Measurements from ENCODE around the gene TBL1X.

The TBL1X gene

DNA sequence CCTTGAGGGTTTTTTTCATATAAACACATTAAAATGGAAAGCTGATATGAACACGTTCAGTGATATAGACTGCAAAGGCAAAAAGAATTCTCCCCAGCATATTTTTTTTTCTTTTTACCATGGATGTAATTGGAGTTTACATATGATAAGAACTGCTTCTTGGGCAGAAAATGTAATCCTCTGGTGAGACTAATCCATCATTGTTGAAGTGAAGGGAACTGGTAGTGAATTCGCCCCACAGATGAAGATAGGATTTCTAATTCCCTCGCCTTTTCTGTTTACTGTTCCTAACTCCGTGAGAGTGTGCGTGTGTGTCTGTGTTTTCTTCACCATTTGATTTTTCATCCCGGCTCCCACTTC is 211.9 kb downstream of the TBL1X start:
- no peak for DNase-seq

DNA sequence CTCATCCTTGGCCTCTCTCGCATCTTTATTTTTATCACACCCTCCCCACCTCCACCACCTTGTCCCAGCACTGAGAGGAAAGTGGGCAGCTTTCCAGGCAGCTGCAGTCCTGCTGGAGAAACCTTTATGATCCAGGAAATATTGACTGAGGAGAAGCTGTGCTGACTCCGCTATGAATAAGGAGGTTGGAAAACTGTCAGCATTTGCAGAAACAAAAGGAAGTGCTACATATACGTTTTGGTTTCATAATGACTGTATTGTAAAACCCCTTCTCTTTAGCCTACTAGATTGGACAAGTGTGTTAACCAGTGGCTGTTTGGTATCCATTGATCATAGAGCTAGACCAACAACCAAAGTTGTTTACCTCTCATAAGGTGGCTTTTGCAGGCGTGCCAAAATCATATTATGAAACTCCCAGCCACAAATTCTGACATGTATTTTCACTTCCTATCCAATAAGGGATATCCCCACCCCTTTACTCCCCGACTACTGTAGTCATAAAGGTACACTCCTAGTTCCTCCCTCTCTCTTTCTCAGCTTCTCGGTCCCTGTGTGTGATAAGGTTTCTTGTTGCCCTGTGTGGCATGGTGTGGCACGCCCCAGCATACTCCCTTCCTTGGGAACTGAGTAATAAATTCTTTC is 212.4 kb downstream of the TBL1X start:
- DNase-seq = no peak

DNA sequence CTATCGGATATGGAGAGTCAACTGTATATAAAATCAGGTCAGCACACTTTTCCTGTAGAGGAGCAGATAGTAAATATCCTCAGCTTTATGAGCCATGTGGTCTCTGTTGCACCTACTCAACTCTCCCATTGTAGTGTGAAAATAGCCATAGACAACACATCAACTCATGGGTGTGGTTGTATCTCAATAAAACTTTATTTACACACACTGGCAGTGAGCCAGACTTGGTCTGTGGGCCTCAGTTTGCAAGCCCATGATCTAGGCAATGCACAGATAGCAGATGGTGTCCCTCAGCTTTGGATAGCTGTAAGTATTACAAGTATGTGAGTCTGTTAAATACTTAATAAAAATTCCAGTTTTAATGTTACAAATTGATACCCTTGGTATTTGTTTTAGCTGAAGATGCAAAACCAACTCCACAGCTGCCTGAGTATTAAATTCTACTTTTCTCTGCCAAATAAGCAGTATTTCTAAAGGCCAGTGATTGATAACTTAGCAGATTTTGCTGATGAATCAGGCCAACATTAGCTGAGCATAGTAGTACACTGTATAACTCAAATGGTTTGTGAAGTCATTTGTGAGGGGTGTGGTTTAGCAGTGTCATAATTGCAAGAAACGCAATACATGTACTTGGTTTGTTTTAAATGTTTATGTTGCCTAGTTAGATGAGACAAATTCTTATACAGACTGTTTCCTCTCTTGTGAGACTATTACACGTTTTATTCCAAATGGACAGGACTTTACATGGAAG is 213.5 kb downstream of the TBL1X start:
- no peak for DNase-seq

DNA sequence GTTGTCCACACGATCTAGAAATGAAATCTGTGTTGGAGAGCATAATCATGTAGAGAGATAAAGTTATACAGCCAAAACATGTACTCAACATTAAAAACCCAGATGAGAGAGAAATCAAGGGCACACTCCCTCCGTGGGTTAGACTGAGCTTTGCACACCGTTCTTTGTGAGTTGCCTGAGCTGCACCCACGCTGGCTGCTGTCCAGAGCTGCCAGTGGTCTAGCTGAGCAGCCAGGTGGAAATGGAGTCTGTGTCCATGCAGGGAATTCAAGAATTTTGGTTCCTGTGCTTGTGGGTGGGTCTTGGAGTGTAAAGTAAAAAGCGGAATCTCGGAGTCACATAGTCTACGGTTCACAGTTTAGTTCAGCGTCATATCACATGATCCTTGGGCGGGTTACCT is 216.2 kb downstream of the TBL1X start:
- DNase-seq = no peak

DNA sequence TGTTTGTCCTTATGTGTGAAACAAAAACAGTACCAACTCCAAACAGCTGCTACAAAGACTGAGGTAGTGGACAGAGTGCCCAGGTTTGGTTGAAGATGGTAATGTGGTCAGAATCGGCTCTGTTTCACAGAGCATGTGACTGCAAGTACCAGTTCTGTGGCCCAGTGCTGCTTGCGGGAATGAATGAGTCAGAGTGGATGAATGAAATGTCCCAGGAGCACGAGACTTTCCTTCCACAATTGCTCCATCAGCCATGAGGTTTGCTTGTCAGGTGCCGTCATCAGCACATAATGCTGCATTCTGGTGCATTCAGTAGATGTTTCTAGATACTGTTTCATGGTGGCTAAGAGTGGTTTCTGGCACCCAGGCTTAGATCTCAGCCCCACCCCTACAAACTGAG is 216.6 kb downstream of the TBL1X start:
- DNase-seq = no peak

DNA sequence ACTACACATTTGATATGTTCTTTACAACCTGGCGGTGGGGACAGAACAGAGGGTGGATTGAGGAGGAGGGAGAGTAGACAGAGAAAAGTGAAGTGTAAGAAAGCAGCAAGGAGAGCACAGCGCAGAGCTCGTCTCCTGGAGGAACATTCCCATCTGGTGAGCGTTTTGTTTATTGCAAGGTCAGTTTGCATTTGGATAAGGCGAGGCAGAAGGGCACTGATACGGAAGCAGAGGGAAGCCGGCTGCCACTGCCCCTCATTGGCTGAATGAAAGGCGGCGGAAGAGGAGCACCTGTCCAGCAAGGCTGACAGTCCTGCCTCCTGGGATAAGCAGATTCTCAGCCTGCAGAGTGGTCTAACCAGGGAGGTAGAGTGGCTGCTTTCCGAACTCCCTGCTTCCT is 217.6 kb downstream of the TBL1X start:
- no peak for DNase-seq

DNA sequence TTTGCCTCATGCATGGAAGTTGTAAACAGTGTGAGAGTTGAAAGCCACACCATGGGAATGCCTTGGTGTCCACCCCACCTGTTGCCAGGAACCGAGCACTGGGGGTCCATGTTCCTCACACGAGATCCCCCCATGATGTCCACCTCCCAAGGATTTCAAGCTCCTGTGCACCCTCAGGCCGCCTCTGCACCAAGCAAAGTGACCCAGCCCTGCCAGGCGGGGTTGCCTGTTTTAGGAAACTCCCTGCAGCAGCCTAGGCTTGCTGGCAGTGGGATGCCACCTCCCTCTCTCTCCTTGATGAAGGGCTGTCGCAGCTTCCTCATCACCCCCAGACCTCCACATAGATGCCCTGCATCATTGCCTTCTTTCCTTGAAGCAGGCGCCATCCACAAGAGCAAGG is 218.0 kb downstream of the TBL1X start:
- no peak for DNase-seq

DNA sequence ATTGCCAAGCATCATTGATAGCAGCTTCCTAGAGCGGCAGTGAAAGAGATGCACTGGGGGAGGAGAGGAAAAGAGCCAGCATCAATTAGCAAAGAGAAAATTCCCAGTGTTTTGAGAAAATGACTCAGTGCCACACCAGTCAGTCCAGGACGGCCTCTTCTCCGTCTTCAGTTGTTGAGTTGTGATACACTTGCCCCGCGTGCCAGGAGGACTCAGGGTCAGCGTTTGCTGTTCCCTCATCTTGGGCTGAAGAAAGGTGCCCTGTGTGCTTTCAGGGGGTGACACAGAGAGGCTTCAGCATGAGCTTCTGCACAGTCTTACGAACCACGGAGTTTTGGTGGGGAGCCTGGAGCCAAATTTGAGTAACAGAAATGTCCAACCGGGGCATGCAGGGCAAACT is 218.5 kb downstream of the TBL1X start:
- DNase-seq = no peak

DNA sequence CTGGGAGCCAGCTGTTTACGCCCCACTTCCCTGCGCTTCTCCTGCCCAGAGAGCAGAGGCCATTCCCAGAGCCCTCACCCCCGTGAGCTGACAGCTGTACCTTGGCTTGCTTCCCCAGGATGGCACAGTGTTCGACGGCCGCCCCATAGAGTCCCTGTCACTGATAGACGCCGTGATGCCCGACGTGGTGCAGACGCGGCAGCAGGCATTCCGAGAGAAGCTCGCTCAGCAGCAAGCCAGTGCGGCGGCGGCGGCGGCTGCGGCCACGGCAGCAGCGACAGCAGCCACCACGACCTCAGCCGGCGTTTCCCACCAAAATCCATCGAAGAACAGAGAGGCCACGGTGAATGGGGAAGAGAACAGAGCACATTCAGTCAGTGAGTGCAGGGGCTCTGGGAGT is 223.0 kb downstream of the TBL1X start:
- DNase-seq = no peak

DNA sequence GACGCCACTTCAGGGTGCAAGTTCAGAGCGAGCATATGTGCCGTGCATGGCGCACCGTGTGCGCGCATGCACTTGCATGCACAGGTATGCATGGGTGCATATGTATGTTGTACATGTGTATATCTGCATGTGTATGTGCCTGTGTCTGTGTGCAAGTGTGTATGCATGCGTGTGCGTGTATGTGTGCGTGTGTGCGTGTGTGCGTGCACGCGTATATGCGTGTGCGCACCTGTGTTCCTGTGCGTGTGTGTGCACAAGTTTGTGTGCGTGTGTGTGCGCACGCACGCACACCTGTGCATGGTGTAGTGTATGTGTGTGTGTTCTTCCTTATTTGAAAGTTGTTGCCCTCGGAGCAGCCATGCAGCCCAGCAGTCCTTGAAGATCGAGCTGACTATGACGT is 224.0 kb downstream of the TBL1X start:
- no peak for DNase-seq

DNA sequence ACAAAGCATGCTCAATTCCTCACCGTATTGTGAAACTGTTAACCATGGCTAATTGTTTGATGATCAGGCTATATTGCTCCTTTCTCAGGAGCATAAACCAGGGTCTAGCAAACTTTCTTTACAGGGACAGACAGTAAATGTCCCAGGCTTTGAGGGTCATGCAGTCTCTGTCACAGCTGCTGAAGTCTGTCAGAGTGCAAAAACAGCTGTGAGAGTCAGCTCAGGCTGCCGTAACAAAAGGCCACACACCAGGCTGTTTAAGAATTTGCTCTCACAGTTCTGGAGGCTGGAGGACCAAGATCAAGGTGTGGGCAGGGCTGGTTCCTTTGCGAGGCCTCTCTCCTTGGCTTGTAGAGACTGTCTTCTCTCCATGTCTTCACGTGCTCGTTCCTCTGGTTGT is 225.2 kb downstream of the TBL1X start:
- no peak for DNase-seq

DNA sequence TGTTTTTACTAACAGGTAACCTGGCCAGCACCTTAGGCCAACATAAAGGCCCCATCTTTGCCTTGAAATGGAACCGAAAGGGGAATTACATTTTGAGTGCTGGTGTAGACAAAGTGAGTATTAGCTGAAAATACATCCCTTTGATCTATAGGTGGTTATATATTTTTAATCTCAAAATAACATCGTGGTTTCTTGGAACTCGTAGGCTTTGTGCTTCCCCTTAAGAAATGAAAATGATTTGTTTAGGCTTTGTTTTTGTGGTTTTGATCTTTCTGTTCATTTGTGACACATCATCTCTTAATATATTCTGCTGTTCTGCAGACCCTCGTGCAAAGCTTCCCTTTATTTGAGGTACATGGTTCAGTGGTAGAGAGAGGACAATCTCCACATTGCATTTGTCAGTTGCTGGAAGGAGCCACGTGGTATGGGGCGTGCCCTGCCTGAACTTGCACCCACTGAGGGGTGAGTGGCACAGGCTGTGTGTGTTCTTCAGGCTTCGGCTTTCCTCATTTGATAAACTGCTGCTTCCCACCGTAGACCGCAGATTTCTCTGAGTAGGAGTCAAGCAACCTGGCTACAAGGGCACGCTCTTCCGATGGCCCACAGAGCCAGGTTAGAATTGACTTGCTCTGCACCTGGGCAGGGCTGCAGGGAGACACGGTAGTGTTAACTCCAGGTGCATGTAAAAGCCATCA is 228.6 kb downstream of the TBL1X start:
- no peak for DNase-seq

DNA sequence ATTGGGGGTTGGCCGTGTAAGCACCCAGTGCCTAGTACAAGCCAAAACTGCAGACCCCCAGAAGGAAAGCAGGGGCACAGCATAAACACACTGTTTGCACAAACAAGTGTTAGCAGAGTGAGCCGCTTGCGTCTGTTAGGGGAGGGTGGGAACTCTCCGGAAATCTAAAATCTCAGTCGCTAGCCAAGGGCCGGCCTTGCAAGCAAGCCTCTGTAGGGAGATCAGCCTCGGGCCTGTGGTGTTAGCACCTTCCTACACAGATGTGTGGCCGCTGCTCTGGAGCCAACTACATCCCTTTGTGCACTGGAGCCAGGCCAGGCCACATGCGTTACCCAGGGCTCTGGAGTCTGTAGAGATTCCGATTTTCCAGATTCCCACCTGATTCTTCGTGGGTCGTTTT is 233.7 kb downstream of the TBL1X start:
- no peak for DNase-seq

DNA sequence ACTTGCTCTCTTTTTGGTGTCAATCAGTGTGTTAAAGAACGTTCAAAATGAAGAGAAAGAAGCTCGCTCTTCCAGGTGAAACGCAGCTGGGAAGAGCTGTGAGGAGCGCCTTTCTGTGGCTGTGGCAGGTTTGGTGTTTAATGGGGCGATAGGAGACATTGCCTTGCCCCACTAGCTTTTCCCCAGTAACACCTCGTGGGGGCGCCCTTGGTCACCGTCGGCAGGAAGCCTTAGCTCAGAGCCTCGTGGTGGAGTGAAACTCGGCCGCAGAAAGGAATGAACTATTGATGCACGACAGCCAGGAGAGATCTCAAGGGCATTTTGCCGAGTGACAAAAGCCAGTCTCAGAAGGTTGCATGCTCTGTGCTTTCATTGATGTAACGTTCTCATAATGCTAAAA is 235.7 kb downstream of the TBL1X start:
- no peak for DNase-seq

DNA sequence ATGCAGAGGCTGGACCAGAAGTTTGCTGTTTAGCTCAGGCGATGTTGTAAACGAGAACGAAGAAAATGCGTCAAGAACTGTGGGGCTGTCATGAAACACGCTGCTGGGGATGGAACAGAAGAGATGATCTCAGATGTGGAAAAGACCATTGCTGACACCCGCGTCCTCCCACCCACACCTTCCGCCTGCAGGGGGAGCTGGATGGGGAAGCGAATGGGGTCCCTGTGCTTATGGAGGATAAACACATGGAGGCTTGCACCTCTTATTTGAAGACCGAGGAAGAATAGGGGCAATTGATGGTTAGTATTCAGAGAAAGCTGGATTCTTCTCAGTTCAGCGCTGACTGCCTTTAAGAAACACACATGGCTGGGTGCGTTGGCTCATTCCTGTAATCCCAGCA is 236.9 kb downstream of the TBL1X start:
- no peak for DNase-seq

DNA sequence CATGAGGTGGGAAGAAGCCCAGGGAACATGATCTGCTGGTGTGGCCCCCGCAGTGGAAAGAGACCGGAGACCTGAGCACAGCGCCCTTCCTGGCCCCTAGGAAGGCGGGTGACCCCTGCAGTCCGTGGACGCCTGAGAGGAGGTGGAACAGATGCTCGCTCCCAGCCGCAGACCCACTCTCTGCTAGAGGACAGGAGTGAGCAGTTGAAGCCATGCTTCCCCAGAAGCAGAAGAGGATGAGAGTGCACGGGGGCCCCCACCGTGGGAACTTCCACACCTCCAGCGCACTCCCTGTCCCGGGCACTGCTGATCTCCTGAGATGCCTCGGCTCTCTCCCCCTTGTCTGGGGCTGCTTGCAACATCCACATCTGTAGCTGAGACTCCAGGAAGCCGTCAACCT is 238.5 kb downstream of the TBL1X start:
- DNase-seq = no peak

DNA sequence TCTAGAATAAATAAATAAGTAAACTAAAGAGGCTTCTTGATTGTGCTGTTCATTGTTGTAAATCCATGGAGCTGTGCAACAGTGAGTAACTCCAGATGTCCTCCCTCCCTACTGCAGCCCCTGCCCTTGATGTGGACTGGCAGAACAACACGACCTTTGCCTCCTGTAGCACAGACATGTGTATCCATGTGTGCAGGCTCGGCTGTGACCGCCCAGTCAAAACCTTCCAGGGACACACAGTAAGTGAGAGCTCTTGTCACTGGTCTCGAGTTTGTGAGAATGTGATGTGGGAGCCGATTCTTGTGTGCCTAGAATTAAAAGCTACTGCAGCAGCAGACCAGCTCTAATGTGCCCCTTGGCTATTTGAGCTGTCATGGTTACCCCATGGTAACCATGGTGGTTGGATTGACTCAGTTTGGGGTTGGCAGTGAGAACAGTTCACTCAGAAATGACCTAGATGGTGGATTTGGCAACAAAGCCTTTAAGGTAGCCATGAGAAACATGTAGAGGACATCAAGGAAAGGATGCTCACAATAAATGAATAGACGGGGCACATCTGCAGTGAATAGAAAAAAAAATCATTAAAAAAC is 240.1 kb downstream of the TBL1X start:
- no peak for DNase-seq

DNA sequence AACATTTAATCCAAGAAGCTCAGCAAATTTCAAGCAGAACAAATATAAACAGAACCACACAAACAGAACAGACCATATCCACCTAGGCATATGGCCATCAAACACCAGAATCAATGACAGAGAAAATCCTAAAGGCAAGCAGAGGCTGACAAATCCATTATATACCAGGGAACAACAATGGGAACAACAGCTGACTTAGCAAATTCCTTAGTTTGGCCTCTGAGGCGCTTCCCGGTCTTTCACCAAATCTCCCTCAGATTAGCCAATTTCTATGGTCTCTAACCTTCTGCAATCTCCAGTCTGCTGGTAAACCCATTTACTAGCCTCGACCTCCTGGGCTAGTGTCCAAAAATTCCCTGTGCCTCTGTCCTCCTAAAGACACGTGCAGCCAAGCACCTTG is 241.6 kb downstream of the TBL1X start:
- no peak for DNase-seq

DNA sequence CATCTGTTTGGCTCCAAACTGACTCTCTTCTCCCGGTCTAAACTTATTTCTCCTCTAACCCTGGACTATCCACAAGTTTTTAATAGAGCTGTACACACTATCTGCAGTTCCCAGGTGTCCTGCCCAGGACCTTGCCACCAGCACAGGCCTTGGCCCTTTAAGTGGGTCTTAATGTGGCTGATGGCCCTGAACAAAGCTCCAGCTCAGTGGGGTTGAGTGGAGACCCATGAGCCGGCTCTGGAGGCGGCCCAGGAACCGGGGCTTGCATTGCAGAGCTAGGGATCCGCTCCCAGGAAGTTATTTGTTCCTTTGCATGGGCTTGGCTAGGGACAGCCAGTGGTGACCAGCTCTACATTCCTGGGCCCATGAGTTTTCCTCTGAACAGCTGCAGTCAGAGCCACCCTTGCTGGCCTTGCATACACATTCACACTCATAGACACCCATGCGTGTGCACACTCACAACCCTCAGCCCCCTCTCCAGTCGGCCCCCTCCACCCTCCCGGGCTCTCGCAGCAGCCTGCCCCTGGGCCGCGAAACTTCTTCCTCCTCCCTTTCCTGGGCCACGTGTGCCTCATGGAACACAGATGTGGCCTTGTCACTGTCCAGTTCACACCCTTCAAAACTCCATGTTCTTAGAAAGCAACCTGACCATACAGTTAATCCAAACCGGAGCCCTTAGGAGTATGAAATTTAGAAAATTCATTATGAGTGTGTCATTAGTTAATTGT is 242.6 kb downstream of the TBL1X start:
- no peak for DNase-seq

DNA sequence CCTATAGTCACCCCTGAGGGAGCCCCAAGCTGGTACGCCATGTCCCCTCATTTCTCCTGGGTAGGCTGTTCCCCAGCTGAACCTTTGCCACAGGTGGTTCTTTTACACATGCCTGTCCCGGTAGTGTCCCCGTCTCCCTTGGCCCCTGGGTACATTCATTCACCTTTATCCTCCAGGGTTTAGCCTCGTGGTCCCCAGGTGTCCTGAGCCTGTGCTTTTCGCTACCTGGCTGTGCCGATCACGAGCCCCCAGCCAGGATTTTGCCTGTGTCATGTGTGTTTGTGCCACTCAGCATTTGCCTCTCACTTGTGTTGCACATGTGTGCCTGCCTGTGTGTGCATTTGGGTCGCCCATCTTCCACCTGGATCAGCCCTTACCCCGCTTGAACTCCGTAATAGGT is 243.2 kb downstream of the TBL1X start:
- DNase-seq = no peak

DNA sequence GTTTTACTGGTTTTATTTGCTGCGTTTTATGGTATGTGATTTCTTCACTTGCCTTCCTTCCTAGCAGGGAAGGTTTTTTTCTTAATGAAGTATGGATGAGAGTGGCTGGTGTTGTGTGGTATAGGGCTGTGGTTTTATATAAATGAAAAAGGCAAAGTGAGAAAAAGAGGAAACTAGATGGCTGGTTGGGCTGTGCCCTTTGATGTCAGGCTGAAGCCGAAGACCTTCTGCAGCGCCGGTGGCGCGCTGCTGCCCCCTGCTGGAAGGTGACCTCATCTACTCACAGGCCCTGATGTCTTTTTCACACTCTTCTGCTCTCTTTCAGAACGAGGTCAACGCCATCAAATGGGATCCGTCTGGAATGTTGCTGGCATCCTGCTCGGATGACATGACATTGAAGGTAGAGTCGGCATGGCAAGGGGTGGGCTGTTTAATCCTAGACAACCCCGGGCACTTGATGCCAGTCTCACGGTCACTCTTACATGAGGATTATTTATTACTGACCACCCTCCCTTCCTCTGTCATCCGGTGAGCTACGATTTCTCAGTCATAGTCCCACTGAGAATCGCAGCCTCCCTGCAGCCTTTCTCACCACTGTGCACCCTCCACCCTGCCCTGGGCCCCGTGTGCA is 244.2 kb downstream of the TBL1X start:
- DNase-seq = peak; percentile 57 to 80

DNA sequence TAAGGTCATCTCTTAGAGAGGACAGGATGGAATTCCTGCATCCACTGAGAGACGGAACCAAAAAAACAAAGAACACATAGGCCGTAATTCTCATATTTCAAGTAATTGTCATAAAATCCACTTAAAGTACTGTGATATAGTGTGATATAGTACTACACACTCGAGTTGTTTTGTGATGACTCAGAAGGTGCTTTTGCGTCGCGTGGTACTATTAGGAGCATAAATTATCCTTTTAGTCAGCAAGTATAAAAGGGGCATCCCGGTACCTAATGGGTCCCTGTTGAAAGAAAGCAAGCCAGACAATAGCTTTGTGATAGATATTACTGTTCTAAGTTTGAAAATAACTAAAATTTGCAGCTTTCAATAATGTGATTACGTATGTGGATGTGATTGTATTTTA is 245.5 kb downstream of the TBL1X start:
- DNase-seq = no peak

DNA sequence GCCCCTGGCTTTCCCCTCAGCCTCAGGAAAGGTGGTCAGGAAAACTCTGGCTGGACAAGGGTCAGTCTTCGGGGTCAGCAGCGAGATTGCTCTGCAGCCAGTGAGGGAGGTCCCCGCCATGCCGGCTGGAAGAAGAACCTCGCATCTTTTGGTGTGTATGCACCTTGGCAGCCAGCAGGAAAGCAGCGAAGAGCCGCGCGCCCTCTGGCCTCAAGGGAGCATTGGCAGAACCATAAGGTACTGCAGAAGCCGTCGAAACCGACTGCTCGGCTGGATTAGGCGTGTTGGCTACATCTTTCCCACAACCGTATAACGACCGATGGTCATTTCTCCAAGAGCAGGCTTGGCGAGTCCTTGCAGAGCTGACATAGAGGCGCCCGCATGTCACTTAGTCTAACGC is 252.5 kb downstream of the TBL1X start:
- DNase-seq = no peak
